Measurements from ENCODE around the gene SLC37A1. TPM values are rescaled to one million over a fixed set of nuclear protein-coding genes. Genes with fewer than 3 reads are reported as not detected.

SLC37A1 gene
- total RNA-seq, 6 experiments from 2014 or later: not detected

DNA sequence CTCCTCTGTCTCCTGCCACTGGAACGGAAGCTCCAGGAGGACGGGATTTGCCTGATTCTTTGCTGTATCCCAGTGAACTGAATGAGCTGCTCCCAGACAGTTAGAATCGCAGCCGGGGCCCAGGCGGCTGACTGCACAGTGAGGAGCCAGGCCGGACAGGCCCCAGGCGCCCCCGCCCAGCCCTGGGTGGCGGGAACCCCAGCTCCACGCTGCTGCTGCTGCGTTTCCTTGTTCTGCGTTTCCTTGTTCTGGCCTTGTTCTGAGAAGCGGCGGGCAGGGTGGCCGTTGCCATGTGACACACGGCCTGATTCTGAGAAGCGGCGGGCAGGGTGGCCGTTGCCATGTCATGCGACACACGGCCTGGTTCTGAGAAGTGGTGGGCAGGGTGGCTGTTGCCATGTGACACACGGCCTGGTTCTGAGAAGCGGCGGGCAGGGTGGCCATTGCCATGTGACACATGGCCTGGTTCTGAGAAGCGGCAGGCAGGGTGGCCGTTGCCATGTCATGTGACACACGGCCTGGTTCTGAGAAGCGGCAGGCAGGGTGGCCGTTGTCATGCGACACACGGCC is 56.2 kb downstream of the SLC37A1 start:
- Mint-ChIP-seq H3K9me3 (peaks cover 63% of the 10 kb centered on the region), H3K36me3 (ENCODE audit: low read depth) (peaks cover 5% of the 10 kb centered on the region; the same call in 1 of the 2 replicates), H3K4me1 (ENCODE audit: low read depth) (no peaks in the 10 kb centered on the region), H3K27ac (no peak overlapping the region), H3K4me3 (no peak overlapping the region), H3K27me3 (ENCODE audit: insufficient read depth) (peaks cover 2% of the 10 kb centered on the region)
- no peak for DNase-seq
- TF ChIP-seq, protein P1, sequence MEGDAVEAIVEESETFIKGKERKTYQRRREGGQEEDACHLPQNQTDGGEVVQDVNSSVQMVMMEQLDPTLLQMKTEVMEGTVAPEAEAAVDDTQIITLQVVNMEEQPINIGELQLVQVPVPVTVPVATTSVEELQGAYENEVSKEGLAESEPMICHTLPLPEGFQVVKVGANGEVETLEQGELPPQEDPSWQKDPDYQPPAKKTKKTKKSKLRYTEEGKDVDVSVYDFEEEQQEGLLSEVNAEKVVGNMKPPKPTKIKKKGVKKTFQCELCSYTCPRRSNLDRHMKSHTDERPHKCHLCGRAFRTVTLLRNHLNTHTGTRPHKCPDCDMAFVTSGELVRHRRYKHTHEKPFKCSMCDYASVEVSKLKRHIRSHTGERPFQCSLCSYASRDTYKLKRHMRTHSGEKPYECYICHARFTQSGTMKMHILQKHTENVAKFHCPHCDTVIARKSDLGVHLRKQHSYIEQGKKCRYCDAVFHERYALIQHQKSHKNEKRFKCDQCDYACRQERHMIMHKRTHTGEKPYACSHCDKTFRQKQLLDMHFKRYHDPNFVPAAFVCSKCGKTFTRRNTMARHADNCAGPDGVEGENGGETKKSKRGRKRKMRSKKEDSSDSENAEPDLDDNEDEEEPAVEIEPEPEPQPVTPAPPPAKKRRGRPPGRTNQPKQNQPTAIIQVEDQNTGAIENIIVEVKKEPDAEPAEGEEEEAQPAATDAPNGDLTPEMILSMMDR (IDR thresholded peaks at IDR 0.05): no peak

DNA sequence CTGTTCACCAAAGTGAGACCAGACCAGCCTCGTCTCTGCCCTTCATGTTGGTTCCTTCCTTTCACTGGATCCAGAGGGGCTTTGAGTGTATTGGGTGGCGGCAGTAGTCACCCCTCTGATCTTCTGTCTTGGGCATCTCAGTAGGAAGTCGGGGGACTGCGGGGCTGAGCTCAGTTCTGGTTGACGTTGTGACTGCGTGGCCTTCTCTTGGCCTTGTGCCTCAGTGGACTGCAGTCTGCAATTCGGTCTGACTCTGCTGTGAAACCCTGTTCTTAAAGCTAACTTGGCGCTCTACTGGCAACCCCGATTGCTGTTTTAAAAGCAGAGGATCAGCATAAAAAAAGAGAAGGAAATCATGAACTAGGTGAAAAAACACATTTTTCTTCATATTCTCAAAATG is 56.7 kb downstream of the SLC37A1 start:
- Mint-ChIP-seq H3K36me3 (ENCODE audit: low read depth) (peaks cover 5% of the 10 kb centered on the region; the same call in 1 of the 2 replicates), H3K4me1 (ENCODE audit: low read depth) (no peaks in the 10 kb centered on the region), H3K9me3 (peaks cover 59% of the 10 kb centered on the region), H3K27ac (no peak overlapping the region), H3K27me3 (ENCODE audit: insufficient read depth) (peaks cover 2% of the 10 kb centered on the region), H3K4me3 (no peak overlapping the region)
- no peak for DNase-seq
- TF ChIP-seq, protein P1 (IDR thresholded peaks at IDR 0.05): no peak

DNA sequence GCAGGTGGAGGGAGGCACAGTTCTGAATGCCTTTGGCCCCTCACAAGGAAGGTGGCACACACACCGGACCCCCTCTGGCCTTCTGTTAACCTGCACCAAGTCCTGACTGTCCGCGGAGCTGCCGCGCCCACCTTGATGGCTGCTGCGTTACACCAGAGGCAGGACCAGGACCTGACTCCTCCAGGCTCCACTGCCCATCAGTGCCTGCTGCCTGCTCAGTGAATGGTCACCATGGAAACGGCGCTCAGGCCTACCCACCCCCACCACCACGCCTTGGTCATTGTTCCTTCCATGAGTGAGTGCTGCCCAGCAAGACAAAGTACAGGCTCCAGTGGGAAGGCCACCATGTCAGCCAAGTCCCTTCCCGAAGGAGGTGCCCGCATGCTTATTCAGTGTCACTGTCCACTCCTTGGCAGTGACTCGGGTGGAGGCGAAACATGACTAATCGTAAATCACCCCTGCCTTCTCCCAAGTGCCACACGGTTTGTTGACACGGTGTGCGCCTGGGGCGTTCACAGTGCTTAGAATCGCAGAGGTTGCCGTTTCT is 57.3 kb downstream of the SLC37A1 start:
- H3K36me3 Mint-ChIP-seq (ENCODE audit: low read depth): peaks cover 5% of the 10 kb centered on the region; the same call in 1 of the 2 replicates
- peaks cover 2% of the 10 kb centered on the region for H3K27me3 Mint-ChIP-seq (ENCODE audit: insufficient read depth)
- no peak overlapping the region for H3K4me3 Mint-ChIP-seq
- no peak overlapping the region for H3K27ac Mint-ChIP-seq
- TF ChIP-seq, protein P1 (IDR thresholded peaks at IDR 0.05): no peak
- H3K4me1 Mint-ChIP-seq (ENCODE audit: low read depth): no peaks in the 10 kb centered on the region
- DNase-seq: no peak
- peaks cover 60% of the 10 kb centered on the region for H3K9me3 Mint-ChIP-seq

DNA sequence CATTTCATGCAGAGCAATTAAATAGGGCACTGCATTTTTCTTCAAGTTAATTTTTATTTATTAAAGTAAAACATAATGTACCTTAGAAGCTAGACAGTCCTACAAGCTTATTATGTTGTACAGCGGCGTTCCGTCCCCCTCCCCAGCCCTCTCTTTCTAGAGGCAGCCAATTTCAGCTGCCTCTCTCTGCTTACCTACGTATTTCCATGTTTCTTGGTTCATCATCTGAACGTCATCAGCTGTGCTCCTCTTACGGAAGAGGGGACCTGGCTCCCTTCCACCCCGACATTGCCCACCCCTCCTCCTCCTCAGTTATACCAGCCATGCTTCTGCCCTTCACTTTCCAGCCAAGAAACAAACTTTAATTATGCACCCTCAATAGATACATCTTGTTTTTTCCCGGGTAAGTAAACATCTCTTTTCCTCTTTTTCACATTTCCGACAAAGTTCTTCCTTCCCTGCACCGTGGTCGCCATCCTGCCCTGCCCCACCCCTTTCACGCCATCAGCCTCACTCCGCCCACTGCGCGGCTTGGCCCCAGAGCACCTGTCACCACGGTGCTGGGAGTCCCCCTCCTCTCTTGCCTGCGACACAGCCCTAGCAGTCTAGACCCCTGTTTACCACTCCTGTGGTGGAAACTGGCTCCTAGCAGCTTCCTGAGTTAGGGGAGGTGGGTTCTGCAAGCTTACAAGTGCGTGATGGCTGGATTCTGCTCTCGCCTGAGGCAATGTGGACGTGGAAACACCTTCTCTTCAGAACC is 57.9 kb downstream of the SLC37A1 start:
- no peaks in the 10 kb centered on the region for H3K4me1 Mint-ChIP-seq (ENCODE audit: low read depth)
- TF ChIP-seq, protein P1 (IDR thresholded peaks at IDR 0.05): no peak
- H3K27me3 Mint-ChIP-seq (ENCODE audit: insufficient read depth): peaks cover 2% of the 10 kb centered on the region
- H3K27ac Mint-ChIP-seq: no peak overlapping the region
- H3K4me3 Mint-ChIP-seq: no peak overlapping the region
- peaks cover 65% of the 10 kb centered on the region for H3K9me3 Mint-ChIP-seq
- H3K36me3 Mint-ChIP-seq (ENCODE audit: low read depth): peaks cover 5% of the 10 kb centered on the region; the same call in 1 of the 2 replicates
- DNase-seq: no peak

DNA sequence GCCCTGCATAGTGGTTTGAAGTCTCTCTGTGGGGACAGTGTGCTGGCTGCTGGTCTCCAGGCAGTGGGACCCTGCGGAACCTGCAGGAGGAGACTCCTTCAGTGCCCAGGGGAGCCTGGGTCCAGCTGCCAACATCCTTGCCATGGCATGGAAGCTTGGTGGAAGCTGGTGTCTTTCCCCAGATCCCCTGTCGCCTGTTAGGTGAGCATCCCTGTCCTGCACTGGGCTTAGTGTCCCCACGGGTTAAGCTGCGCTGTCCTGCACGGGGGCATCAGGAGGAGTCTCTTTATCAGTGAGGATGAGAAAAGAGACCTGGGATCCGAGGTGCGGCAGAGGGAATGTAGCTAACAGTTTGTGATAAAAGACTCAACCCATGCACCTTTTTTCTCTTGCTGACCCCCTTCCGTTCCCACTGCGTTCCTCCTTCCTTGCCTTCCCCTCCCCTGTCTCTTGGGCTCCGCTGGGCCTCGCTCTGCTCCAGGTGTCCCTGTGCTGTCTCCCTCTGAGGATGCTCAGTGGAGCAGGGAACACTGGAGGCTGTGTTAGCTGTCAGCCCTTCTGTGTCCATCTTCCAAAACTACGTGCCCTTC is 59.3 kb downstream of the SLC37A1 start:
- no peaks in the 10 kb centered on the region for H3K4me1 Mint-ChIP-seq (ENCODE audit: low read depth)
- peaks cover 5% of the 10 kb centered on the region; the same call in 1 of the 2 replicates for H3K36me3 Mint-ChIP-seq (ENCODE audit: low read depth)
- TF ChIP-seq, protein P1 (IDR thresholded peaks at IDR 0.05): no peak
- H3K27ac Mint-ChIP-seq: no peak overlapping the region
- no peak for DNase-seq
- H3K9me3 Mint-ChIP-seq: peaks cover 66% of the 10 kb centered on the region
- H3K4me3 Mint-ChIP-seq: no peak overlapping the region
- H3K27me3 Mint-ChIP-seq (ENCODE audit: insufficient read depth): peaks cover 2% of the 10 kb centered on the region
